H1 (cell line): ENCODE data around the gene TP63. TPM values are rescaled to one million over a fixed set of nuclear protein-coding genes. Genes with fewer than 3 reads are reported as not detected.

ENCODE experiments used
- CTCF ChIA-PET: fragments of 300-600 bp; sonication (Branson Sonifier 250); formaldehyde crosslinking; loops from one replicate; lab custom pipeline; 2021; ENCODE audit not compliant: partially characterized antibody; lab: Charles Lee
- POLR2A ChIA-PET: fragments of 300-600 bp; sonication (Branson Sonifier 250); formaldehyde crosslinking; loops from one replicate; lab custom pipeline; 2021; ENCODE audit warnings: inconsistent platforms; ENCODE audit not compliant: partially characterized antibody; lab: Charles Lee
- DNase-seq, 2 experiments: peaks; one replicate each; pipeline versions ENCODE4 v3.0.0 to v3.0.0-alpha.2; 2010 to 2022; ENCODE audit warnings: low spot score in 2 of 2, low read depth in 1 of 2, mixed read lengths in 1 of 2
- FAIRE-seq: peaks from 2 replicates; lab custom pipeline; 2011; peaks lifted over from hg19 to GRCh38; lab: Jason Lieb, UNC
- H2AFZ ChIP-seq: 2 replicates; pipeline ENCODE4 v1.8.1; 2012; ENCODE audit warnings: low read length, inconsistent platforms
- H2AK5ac ChIP-seq: 2 replicates; pipeline ENCODE4 v1.6.1; 2013; ENCODE audit warnings: low read depth, low read length
- H2BK120ac ChIP-seq: replicated peaks from 2 replicates; pipeline ENCODE3; 2013; ENCODE audit warnings: low read depth, low read length, inconsistent platforms
- H2BK12ac ChIP-seq: 2 replicates; pipeline ENCODE4 v1.6.1; 2013; ENCODE audit warnings: low read depth, low read length
- H2BK15ac ChIP-seq: 2 replicates; pipeline ENCODE4 v1.6.1; 2013; ENCODE audit warnings: low read length
- H2BK20ac ChIP-seq: 2 replicates; pipeline ENCODE4 v1.6.1; 2013; ENCODE audit warnings: low read length
- H2BK5ac ChIP-seq: 2 replicates; pipeline ENCODE4 v1.6.1; 2013; ENCODE audit warnings: low read depth, low read length
- H3K14ac ChIP-seq: 2 replicates; pipeline ENCODE4 v1.6.1; 2013; ENCODE audit warnings: inconsistent platforms; ENCODE audit not compliant: insufficient read length
- H3K18ac ChIP-seq: 2 replicates; pipeline ENCODE4 v1.6.1; 2013; ENCODE audit warnings: low read length; ENCODE audit errors: extremely low read depth
- H3K23ac ChIP-seq: 2 replicates; pipeline ENCODE4 v1.6.1; 2013; ENCODE audit warnings: inconsistent platforms; ENCODE audit not compliant: insufficient read length
- H3K23me2 ChIP-seq: 2 replicates; pipeline ENCODE4 v1.6.1; 2013; ENCODE audit warnings: low read depth, low read length
- H3K27ac ChIP-seq: 2 replicates; pipeline ENCODE4 v1.6.1; 2011; ENCODE audit warnings: low read depth, low read length, inconsistent platforms
- H3K27me3 ChIP-seq, 4 experiments: replicated peaks in 1 of 4; 1 replicate in 1 of 4; 2 replicates in 3 of 4; pipeline versions ENCODE4 v1.6.1 to v1.8.1; 2011 to 2013; ENCODE audit warnings: low read length in 3 of 4, mild to moderate bottlenecking in 3 of 4, inconsistent platforms in 2 of 4, mixed read lengths in 2 of 4, moderate library complexity in 1 of 4; ENCODE audit not compliant: control insufficient read depth in 3 of 4, insufficient read depth in 3 of 4; ENCODE audit errors: extremely low read depth in 1 of 4
- H3K36me3 ChIP-seq, 4 experiments: 2 replicates each; pipeline versions ENCODE4 v1.6.1 to v1.8.1; 2011 to 2013; ENCODE audit warnings: mild to moderate bottlenecking in 4 of 4, low read length in 3 of 4, moderate library complexity in 2 of 4, control low read depth in 1 of 4, inconsistent platforms in 1 of 4; ENCODE audit not compliant: insufficient read depth in 4 of 4, control insufficient read depth in 2 of 4
- H3K4ac ChIP-seq: replicated peaks from 2 replicates; pipeline ENCODE3; 2013; ENCODE audit warnings: low read length, low read depth, mixed read lengths, inconsistent platforms; ENCODE audit not compliant: insufficient read length
- H3K4me1 ChIP-seq, 4 experiments: replicated peaks in 1 of 4; 1 replicate in 1 of 4; 2 replicates in 3 of 4; pipeline versions ENCODE4 v1.6.1 to v1.8.1; 2011 to 2013; ENCODE audit warnings: low read length in 3 of 4, inconsistent platforms in 2 of 4, mixed read lengths in 1 of 4; ENCODE audit not compliant: insufficient read depth in 4 of 4, control insufficient read depth in 3 of 4
- H3K4me2 ChIP-seq, 2 experiments: 2 replicates each; pipeline versions ENCODE4 v1.6.1 to v1.8.1; 2011 to 2013; ENCODE audit warnings: low read depth in 2 of 2, low read length in 2 of 2, control low read depth in 1 of 2, inconsistent platforms in 1 of 2, mild to moderate bottlenecking in 1 of 2; ENCODE audit not compliant: insufficient read depth in 1 of 2
- H3K4me3 ChIP-seq, 4 experiments: fragments of 200-600, 300-600 bp in 1 of 4; sonication (generic), shearing (Covaris generic), sonication (Bioruptor Twin) in 1 of 4; 2 replicates each; pipeline versions ENCODE4 v1.5.1 to v1.8.1; 2011 to 2016; ENCODE audit warnings: low read length in 4 of 4, low read depth in 3 of 4, control low read depth in 2 of 4, inconsistent platforms in 2 of 4, mild to moderate bottlenecking in 2 of 4, mixed read lengths in 1 of 4, moderate library complexity in 1 of 4; ENCODE audit not compliant: insufficient read depth in 2 of 4; ENCODE audit errors: extremely low read depth in 1 of 4
- H3K56ac ChIP-seq: replicated peaks from 2 replicates; pipeline ENCODE3; 2013; ENCODE audit warnings: low read depth, mild to moderate bottlenecking, mixed read lengths, low read length, inconsistent platforms; ENCODE audit not compliant: insufficient read length
- H3K79me1 ChIP-seq: 2 replicates; pipeline ENCODE4 v1.6.1; 2013; ENCODE audit warnings: low read depth, low read length, control low read depth
- H3K79me2 ChIP-seq, 2 experiments: 2 replicates each; pipeline versions ENCODE4 v1.6.1 to v1.8.1; 2012 to 2013; ENCODE audit warnings: low read length in 2 of 2, mild to moderate bottlenecking in 2 of 2, inconsistent platforms in 1 of 2; ENCODE audit not compliant: insufficient read depth in 2 of 2, control insufficient read depth in 1 of 2
- H3K9ac ChIP-seq, 4 experiments: replicated peaks in 1 of 4; 1 replicate in 1 of 4; 2 replicates in 3 of 4; pipeline versions ENCODE4 v1.6.1 to v1.8.1; 2011 to 2013; ENCODE audit warnings: low read depth in 3 of 4, low read length in 3 of 4, control low read depth in 2 of 4, mild to moderate bottlenecking in 2 of 4, moderate library complexity in 2 of 4, inconsistent platforms in 1 of 4; ENCODE audit errors: extremely low read depth in 1 of 4
- H3K9me3 ChIP-seq, 2 experiments: 2 replicates each; pipeline versions ENCODE4 v1.6.1 to v1.8.1; 2012 to 2013; ENCODE audit warnings: mild to moderate bottlenecking in 2 of 2, moderate library complexity in 2 of 2, control low read depth in 1 of 2, inconsistent platforms in 1 of 2, low read depth in 1 of 2, low read length in 1 of 2, mixed read lengths in 1 of 2; ENCODE audit not compliant: insufficient read depth in 2 of 2
- H4K20me1 ChIP-seq, 2 experiments: replicated peaks in 1 of 2; 2 replicates each; pipeline versions ENCODE3 to v1.8.1; 2011 to 2013; ENCODE audit warnings: inconsistent platforms in 2 of 2, low read length in 2 of 2, mild to moderate bottlenecking in 1 of 2; ENCODE audit not compliant: insufficient read depth in 2 of 2, control insufficient read depth in 1 of 2
- H4K5ac ChIP-seq: 2 replicates; pipeline ENCODE4 v1.6.1; 2013; ENCODE audit warnings: low read length, low read depth, mixed read lengths, inconsistent platforms; ENCODE audit not compliant: insufficient read length
- H4K8ac ChIP-seq: 2 replicates; pipeline ENCODE4 v1.8.0; 2013; ENCODE audit warnings: mild to moderate bottlenecking, moderate library complexity, low read length, inconsistent platforms; ENCODE audit not compliant: insufficient read depth; ENCODE audit errors: extremely low read depth
- H4K91ac ChIP-seq: replicated peaks from 2 replicates; pipeline ENCODE3; 2013; ENCODE audit warnings: low read length, mixed read lengths, inconsistent platforms; ENCODE audit not compliant: insufficient read length
- CHD2 ChIP-seq: IDR thresholded peaks from 2 replicates; pipeline ENCODE4 v1.6.1; 2012; ENCODE audit warnings: low read length, improper control_type of control experiment
- CTCF ChIP-seq, 3 experiments: IDR thresholded peaks; 1 replicate in 2 of 3; 2 replicates in 1 of 3; pipeline versions ENCODE4 v1.5.1 to v1.6.1; 2011; ENCODE audit warnings: low read length in 3 of 3, mild to moderate bottlenecking in 3 of 3, inconsistent platforms in 2 of 3, low read depth in 1 of 3, moderate library complexity in 1 of 3; ENCODE audit not compliant: insufficient read depth in 1 of 3; ENCODE audit errors: control extremely low read depth in 1 of 3
- EP300 ChIP-seq, 2 experiments: IDR thresholded peaks; 1 replicate in 1 of 2; 2 replicates in 1 of 2; pipeline ENCODE4 v1.6.1; 2011 to 2012; ENCODE audit warnings: low read depth in 2 of 2, low read length in 2 of 2, mild to moderate bottlenecking in 2 of 2, borderline replicate concordance in 1 of 2, inconsistent platforms in 1 of 2, moderate library complexity in 1 of 2
- RAD21 ChIP-seq, 2 experiments: IDR thresholded peaks in 1 of 2; conservative IDR thresholded peaks in 1 of 2; 2 replicates each; pipeline ENCODE4 v1.6.1; 2011; ENCODE audit warnings: low read depth in 2 of 2, low read length in 2 of 2, improper control_type of control experiment in 1 of 2, inconsistent platforms in 1 of 2, mild to moderate bottlenecking in 1 of 2, moderate library complexity in 1 of 2
- WGBS, 2 experiments: shearing (Covaris generic) in 1 of 2; methylation state at CpG; one replicate each; pipeline versions ENCODE4 v1.1.6 to v1.1.7; 2013 to 2015; ENCODE audit warnings: low lambda C conversion rate in 2 of 2, mixed read lengths in 2 of 2, inconsistent platforms in 1 of 2, low coverage in 1 of 2, missing lambda C conversion rate in 1 of 2; ENCODE audit not compliant: insufficient replicate concordance in 2 of 2, insufficient coverage in 1 of 2, insufficient read length in 1 of 2; ENCODE audit errors: extremely low coverage in 1 of 2, missing lambda C conversion rate in 1 of 2; 5-methylcytosine and 5-hydroxymethylcytosine counted together
- polyA plus RNA-seq, 7 experiments: library from polyadenylated mRNA; depleted of rRNA in 3 of 7; stranded (reverse) in 5 of 7; unstranded in 2 of 7; fragments of >200 nt in 5 of 7; fragments of 200-250 nt in 2 of 7; gene quantifications; 1 replicate in 5 of 7; 2 replicates in 1 of 7; 4 replicates in 1 of 7; pipeline versions ENCODE4 v1.2.1 to v1.2.3, GENCODE V29; 2011 to 2013; ENCODE audit warnings: missing spikeins in 2 of 7, mixed read lengths in 2 of 7
- total RNA-seq: library from RNA; stranded (reverse); fragmentation: NEBNext Ultra II Directional; extraction: Animal tissue kit (Norgen Biotek cat#: 25700); gene quantifications from 2 replicates; pipeline ENCODE4 v1.2.1, GENCODE V29; 2021

Gene TP63
- total and polyA plus RNA-seq, 2 of the 8 experiments (the other 6 are each of a cell fraction or from before 2014, with no cell fraction given) = not detected

DNA sequence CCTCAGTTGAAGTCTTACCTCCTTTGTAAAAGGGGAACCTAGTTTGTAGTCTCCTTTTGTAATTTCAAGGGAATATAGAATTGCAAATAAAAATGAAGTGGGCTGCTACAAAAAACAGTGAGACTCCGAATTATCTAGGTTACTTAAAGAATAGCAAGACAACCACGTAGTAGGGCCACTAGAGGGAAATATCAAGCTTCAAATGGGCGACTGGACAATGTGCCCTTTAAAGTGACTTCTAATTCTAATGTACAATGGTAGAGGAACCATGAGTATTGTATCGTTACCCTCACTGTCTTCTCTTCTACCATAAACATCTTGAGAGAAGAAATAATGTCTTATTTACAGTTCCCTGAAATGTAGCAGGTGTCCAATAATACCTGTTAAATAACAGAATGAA is 56.3 kb downstream of the TP63 start:
- Histone ChIP-seq H3K79me2 (no peaks in the 10 kb centered on the region), H2BK15ac (no peak overlapping the region), H2BK5ac (no peak overlapping the region), H3K27ac (no peak overlapping the region), H3K4me3 (no peak overlapping the region), H2BK12ac (no peak overlapping the region), H2AK5ac (no peak overlapping the region), H3K9me3 (no peaks in the 10 kb centered on the region), H3K9ac (no peak overlapping the region), H3K14ac (no peak overlapping the region), H3K18ac (no peak overlapping the region), H4K20me1 (no peaks in the 10 kb centered on the region), H4K91ac (no peak overlapping the region), H3K4ac (no peak overlapping the region), H3K56ac (no peak overlapping the region), H3K79me1 (no peaks in the 10 kb centered on the region), H3K27me3 (no peaks in the 10 kb centered on the region), H3K4me2 (no peak overlapping the region), H4K5ac (no peak overlapping the region), H2AFZ (no peak overlapping the region), H3K23me2 (no peaks in the 10 kb centered on the region), H2BK120ac (no peak overlapping the region), H3K4me1 (no peaks in the 10 kb centered on the region), H4K8ac (no peak overlapping the region), H3K36me3 (no peaks in the 10 kb centered on the region), H3K23ac (no peak overlapping the region), H2BK20ac (no peak overlapping the region)
- DNase-seq = no peak
- 71% methylated on average over 4 of the region's 4 CpGs; no CpG with 5 or more reads in 1 of the 2 experiments for WGBS, 2 experiments
- no peak for FAIRE-seq
- CTCF ChIA-PET = interaction anchor here (0.6 to 7.1 kb wide), 20 partner anchors 13 to 622 kb away, joined by 3 to 68 read pairs (median 4); no protein-coding TSS in a partner anchor
- TF ChIP-seq CHD2 (no peak), RAD21 (IDR thresholded peaks at IDR 0.05 in 1 of 2, conservative IDR thresholded peaks at IDR 0.05 in 1 of 2; ENCODE audit: low read depth in 2 of 2, low read length in 2 of 2) (peak; percentile 74 to 75), CTCF (IDR thresholded peaks at IDR 0.05; ENCODE audit: control extremely low read depth in 1 of 3, insufficient read depth in 1 of 3, low read depth in 1 of 3, low read length in 3 of 3) (peak in 2 of 3 experiments; percentile 34; a peak in 2 of 4 replicates), EP300 (IDR thresholded peaks at IDR 0.05; ENCODE audit: borderline replicate concordance in 1 of 2, low read depth in 2 of 2, low read length in 2 of 2) (no peak)
- POLR2A ChIA-PET = no interaction called here
